Measurements from ENCODE around the gene LRMDA.

DNA sequence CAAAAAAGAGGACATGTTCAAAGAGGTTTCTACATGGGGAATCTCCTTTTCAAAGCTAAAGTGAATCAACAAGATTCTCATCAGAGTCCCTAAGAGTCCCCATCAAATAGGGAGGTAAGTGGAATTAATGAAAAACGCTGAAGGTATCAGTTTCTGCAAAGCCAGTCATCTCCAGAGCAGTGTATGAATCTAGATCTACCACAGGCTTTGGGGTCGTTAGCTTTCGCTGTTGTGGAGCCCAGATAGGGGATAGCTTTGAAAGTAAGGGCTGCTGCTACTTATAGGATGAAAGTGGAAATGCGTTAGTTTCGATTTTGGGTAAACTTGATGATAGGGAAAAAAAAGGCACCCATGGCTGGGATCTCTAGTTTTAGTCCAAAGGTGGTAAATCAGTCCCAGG, 748.4 kb downstream of the LRMDA start:
- TF ChIP-seq, protein P1, sequence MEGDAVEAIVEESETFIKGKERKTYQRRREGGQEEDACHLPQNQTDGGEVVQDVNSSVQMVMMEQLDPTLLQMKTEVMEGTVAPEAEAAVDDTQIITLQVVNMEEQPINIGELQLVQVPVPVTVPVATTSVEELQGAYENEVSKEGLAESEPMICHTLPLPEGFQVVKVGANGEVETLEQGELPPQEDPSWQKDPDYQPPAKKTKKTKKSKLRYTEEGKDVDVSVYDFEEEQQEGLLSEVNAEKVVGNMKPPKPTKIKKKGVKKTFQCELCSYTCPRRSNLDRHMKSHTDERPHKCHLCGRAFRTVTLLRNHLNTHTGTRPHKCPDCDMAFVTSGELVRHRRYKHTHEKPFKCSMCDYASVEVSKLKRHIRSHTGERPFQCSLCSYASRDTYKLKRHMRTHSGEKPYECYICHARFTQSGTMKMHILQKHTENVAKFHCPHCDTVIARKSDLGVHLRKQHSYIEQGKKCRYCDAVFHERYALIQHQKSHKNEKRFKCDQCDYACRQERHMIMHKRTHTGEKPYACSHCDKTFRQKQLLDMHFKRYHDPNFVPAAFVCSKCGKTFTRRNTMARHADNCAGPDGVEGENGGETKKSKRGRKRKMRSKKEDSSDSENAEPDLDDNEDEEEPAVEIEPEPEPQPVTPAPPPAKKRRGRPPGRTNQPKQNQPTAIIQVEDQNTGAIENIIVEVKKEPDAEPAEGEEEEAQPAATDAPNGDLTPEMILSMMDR (conservative IDR thresholded peaks at IDR 0.05; ENCODE audit: low read depth, low read length) = no peak
- TF ChIP-seq EZH2 (IDR thresholded peaks at IDR 0.05; ENCODE audit: borderline replicate concordance, low read depth, low read length, poor library complexity, severe bottlenecking) = no peak
